ENCODE measurements around the gene TCF23. TPM values are rescaled to one million over a fixed set of nuclear protein-coding genes. Genes with fewer than 3 reads are reported as not detected.

The TCF23 gene
- total RNA-seq, 4 donors from 2014 or later, result 0.13 TPM; not detected in 3

DNA sequence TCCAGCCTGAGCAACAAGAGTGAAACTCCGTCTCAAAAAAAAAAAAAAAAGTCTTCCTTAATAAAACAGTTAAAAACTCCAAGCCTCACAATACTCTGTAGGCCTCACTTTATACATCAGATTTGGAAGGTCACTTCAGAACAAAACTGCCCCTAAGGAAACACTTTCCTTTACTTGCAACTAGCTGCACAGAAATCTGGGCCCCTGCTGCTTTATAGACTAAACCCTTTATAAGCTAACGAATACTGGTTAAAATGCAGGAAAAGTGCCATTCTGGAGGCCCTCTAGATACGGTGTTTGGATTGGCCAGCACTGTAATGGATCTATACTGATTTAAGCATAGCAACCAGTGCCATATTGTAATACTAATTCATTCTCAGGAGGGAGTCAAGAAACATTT lies 23.7 kb upstream of the TCF23 start:
- Histone ChIP-seq H3K9me3 (no peaks in the 10 kb centered on the region), H3K4me3 (no peak overlapping the region), H3K4me1 (peaks cover 0 to 13% (median 0%) of the 10 kb centered on the region in 3 donors), H3K27ac (no peak overlapping the region), H3K36me3 (peaks cover 0 to 10% of the 10 kb centered on the region in 2 donors), H3K27me3 (no peaks in the 10 kb centered on the region)
- ATAC-seq, result no peak
- no peak for TF ChIP-seq POLR2A (IDR thresholded peaks at IDR 0.05)
- TF ChIP-seq POLR2AphosphoS5 (IDR thresholded peaks at IDR 0.05), result no peak
- TF ChIP-seq, protein P1, sequence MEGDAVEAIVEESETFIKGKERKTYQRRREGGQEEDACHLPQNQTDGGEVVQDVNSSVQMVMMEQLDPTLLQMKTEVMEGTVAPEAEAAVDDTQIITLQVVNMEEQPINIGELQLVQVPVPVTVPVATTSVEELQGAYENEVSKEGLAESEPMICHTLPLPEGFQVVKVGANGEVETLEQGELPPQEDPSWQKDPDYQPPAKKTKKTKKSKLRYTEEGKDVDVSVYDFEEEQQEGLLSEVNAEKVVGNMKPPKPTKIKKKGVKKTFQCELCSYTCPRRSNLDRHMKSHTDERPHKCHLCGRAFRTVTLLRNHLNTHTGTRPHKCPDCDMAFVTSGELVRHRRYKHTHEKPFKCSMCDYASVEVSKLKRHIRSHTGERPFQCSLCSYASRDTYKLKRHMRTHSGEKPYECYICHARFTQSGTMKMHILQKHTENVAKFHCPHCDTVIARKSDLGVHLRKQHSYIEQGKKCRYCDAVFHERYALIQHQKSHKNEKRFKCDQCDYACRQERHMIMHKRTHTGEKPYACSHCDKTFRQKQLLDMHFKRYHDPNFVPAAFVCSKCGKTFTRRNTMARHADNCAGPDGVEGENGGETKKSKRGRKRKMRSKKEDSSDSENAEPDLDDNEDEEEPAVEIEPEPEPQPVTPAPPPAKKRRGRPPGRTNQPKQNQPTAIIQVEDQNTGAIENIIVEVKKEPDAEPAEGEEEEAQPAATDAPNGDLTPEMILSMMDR (IDR thresholded peaks at IDR 0.05), result no peak
- no peak for TF ChIP-seq EP300 (IDR thresholded peaks at IDR 0.05)
- WGBS, 2 donors (ENCODE audit: low coverage in 1 of 2), result 75 to 100% methylated on average over 1 to 3 of the region's 3 CpGs

DNA sequence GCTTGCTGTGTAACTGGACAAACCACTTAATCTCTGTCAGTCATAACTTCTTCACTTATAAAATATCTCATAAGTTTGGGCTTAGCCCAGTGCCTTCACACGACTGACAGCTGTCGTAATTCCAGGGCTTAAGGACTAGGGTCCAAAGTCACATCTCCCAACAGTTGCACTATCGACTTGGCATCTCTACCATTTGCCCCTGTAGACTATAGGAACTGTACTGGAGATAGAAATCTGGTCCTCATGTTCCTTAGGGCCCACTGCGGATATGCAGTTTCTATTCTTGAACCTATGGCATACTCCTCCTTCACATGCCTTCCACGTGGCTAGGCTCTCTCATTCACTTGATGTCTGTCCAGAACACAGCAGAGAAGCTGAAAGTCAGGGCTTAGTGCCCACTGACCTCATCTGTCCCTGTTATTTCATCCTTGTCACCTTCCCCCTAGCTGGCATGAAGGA lies 22.5 kb upstream of the TCF23 start:
- peaks cover 0 to 13% (median 0%) of the 10 kb centered on the region in 3 donors for H3K4me1 ChIP-seq
- H3K36me3 ChIP-seq, result peaks cover 0 to 22% of the 10 kb centered on the region in 2 donors
- H3K27me3 ChIP-seq, result no peaks in the 10 kb centered on the region
- H3K4me3 ChIP-seq, result no peak overlapping the region
- 40 to 53% methylated on average over 3 to 5 of the region's 5 CpGs for WGBS, 2 donors (ENCODE audit: low coverage in 1 of 2)
- H3K9me3 ChIP-seq, result no peaks in the 10 kb centered on the region
- H3K27ac ChIP-seq, result no peak overlapping the region
- TF ChIP-seq POLR2A (IDR thresholded peaks at IDR 0.05), result no peak
- no peak for TF ChIP-seq EP300 (IDR thresholded peaks at IDR 0.05)
- TF ChIP-seq POLR2AphosphoS5 (IDR thresholded peaks at IDR 0.05), result no peak
- TF ChIP-seq, protein P1 (IDR thresholded peaks at IDR 0.05), result no peak
- no peak for ATAC-seq

DNA sequence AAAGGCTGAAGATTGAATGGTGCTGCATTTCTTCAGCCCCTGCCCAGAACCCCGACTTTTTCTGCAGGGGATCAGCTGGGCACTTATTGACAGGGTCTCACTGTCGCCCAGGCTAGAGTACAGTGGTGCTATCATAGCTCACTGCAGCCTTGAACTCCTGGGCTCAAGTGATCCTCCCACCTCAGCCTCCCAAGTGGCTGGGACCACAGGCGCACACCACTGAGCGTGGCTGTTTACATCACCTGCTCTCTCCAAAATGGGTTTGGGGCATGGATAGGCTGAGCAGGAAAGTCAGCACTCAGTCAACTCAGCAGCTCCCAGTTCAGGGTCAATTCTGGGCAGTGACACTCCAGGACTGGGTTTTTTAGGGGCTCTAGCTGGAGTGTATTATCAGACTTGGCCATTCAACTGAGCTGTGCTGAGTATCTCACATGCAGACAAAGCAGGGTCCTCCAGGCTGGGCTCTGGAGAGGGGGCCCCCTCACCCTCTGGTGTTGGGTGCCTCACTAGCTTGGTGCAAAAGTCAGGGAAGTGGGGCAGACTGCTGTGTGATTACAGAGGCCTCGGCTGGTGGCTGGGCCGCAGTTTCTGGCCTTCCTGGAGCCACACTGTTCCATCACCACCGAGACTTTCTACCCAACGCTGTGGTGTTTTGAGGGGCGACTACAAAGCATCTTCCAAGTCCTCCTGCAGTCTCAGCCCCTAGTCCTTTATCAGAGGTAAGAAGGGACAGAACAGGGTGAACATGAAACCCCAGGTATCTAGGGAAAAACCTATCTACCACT lies 20.7 kb upstream of the TCF23 start:
- Histone ChIP-seq H3K36me3 (peaks cover 0 to 40% of the 10 kb centered on the region in 2 donors), H3K27ac (no peak overlapping the region), H3K9me3 (no peaks in the 10 kb centered on the region), H3K4me3 (no peak overlapping the region), H3K4me1 (peaks cover under 1 to 24% (median 5%) of the 10 kb centered on the region in 3 donors), H3K27me3 (no peaks in the 10 kb centered on the region)
- no CpG with 5 or more reads among the region's 9 CpGs for WGBS, 2 donors (ENCODE audit: low coverage in 1 of 2)
- ATAC-seq, result no peak
- TF ChIP-seq, protein P1 (IDR thresholded peaks at IDR 0.05), result no peak
- no peak for TF ChIP-seq POLR2AphosphoS5 (IDR thresholded peaks at IDR 0.05)
- no peak for TF ChIP-seq POLR2A (IDR thresholded peaks at IDR 0.05)
- no peak for TF ChIP-seq EP300 (IDR thresholded peaks at IDR 0.05)

DNA sequence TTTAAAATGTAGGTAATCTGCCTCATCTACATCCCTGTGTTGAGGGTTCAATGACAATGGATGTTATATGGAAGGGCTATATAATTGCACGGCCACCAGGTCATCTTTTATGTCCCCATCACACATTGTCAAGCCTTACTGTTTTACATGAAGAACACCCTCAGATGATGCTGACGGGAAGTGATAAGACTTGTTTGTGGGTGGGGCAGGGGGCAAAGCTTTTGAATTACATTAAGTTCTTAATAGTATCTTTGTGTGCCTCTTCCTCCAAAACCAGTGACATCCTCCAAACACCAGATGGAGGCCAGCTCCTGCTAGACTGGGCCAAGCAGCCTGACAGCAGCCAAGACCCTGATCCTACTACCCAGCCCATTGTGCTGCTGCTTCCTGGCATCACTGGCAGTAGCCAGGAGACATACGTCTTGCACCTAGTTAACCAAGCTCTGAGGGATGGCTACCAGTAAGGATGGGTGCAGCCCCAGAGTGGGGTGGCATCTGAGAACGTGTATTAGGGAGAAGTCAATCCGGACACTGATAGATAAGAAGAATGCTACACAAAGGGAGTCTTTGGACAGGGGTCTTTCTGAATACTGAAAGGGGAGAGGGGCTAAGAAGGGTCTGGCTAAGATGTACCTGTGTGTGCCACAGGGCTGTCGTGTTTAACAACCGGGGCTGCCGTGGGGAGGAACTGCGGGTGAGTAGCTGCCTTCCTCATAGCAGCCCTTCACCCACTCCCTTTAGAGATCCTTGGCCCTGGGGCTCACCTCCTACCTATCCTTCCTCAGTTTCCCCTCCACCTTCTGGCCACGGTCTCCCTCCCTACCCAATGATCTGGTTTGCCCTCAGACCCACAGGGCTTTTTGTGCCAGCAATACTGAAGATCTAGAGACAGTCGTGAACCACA lies 19.9 kb upstream of the TCF23 start:
- H3K9me3 ChIP-seq, result no peaks in the 10 kb centered on the region
- H3K4me1 ChIP-seq, result peaks cover 5 to 24% (median 14%) of the 10 kb centered on the region in 3 donors
- H3K4me3 ChIP-seq, result no peak overlapping the region
- no peak overlapping the region for H3K27ac ChIP-seq
- TF ChIP-seq EP300 (IDR thresholded peaks at IDR 0.05), result no peak
- TF ChIP-seq, protein P1 (IDR thresholded peaks at IDR 0.05), result no peak
- TF ChIP-seq POLR2AphosphoS5 (IDR thresholded peaks at IDR 0.05), result no peak
- no peak for TF ChIP-seq POLR2A (IDR thresholded peaks at IDR 0.05)
- 72 to 74% methylated on average over 7 to 10 of the region's 11 CpGs for WGBS, 2 donors (ENCODE audit: low coverage in 1 of 2)
- no peak for ATAC-seq
- no peaks in the 10 kb centered on the region for H3K27me3 ChIP-seq
- H3K36me3 ChIP-seq, result peaks cover 0 to 40% of the 10 kb centered on the region in 2 donors

Data from gastroesophageal sphincter (tissue), 4 donors.